Liver (tissue), 3 donors: Measurements from ENCODE around the gene ENAM.

ENCODE experiments used
- ATF3 ChIP-seq: IDR thresholded peaks from 2 replicates; pipeline ENCODE4 v1.6.1; 2016; ENCODE audit warnings: antibody characterized with exemption
- CTCF ChIP-seq: fragments of 150-350 bp; IDR thresholded peaks from 2 replicates; pipeline ENCODE4 v1.5.1; 2017; ENCODE audit warnings: improper control_type of control experiment, low read depth, low read length; ENCODE audit not compliant: missing input control
- FOXA1 ChIP-seq: IDR thresholded peaks from 2 replicates; pipeline ENCODE4 v1.6.1; 2016; ENCODE audit warnings: antibody characterized with exemption
- GABPA ChIP-seq, 2 donors: IDR thresholded peaks in 1 of 2; conservative IDR thresholded peaks in 1 of 2; 2 replicates each; pipeline ENCODE4 v1.6.1; 2016; ENCODE audit warnings: antibody characterized with exemption in 2 of 2, mild to moderate bottlenecking in 1 of 2, moderate library complexity in 1 of 2
- JUND ChIP-seq, 2 donors: IDR thresholded peaks; 2 replicates each; pipeline ENCODE4 v1.6.1; 2016; ENCODE audit warnings: antibody characterized with exemption in 2 of 2
- MAX ChIP-seq: IDR thresholded peaks from 2 replicates; pipeline ENCODE4 v1.6.1; 2016; ENCODE audit warnings: antibody characterized with exemption
- RXRA ChIP-seq, 2 donors: IDR thresholded peaks; 2 replicates each; pipeline ENCODE4 v1.6.1; 2017 to 2018; ENCODE audit warnings: antibody characterized with exemption in 2 of 2, mild to moderate bottlenecking in 1 of 2
- SP1 ChIP-seq: IDR thresholded peaks from 2 replicates; pipeline ENCODE4 v1.6.1; 2018; ENCODE audit warnings: antibody characterized with exemption, mild to moderate bottlenecking
- TAF1 ChIP-seq: conservative IDR thresholded peaks from 2 replicates; pipeline ENCODE4 v1.6.1; 2016; ENCODE audit warnings: antibody characterized with exemption, mild to moderate bottlenecking
- YY1 ChIP-seq: IDR thresholded peaks from 2 replicates; pipeline ENCODE4 v1.6.1; 2016; ENCODE audit warnings: antibody characterized with exemption, mild to moderate bottlenecking
- ZBTB33 ChIP-seq: IDR thresholded peaks from 2 replicates; pipeline ENCODE4 v1.6.1; 2016; ENCODE audit warnings: antibody characterized with exemption
- donor health status: healthy.
- donor health status: healthy.

GRCh38 chr4:70674731-70675130 lies 46.2 kb downstream of the ENAM start:
- TF ChIP-seq CTCF (no peak), FOXA1 (no peak), TAF1 (no peak), GABPA (IDR thresholded peaks at IDR 0.05 in 1 of 2, conservative IDR thresholded peaks at IDR 0.05 in 1 of 2) (no peak), JUND (IDR thresholded peaks at IDR 0.05) (no peak), RXRA (IDR thresholded peaks at IDR 0.05) (no peak), MAX (no peak), ATF3 (no peak), SP1 (no peak), YY1 (no peak), ZBTB33 (no peak)
